Loucy (cell line): Measurements from ENCODE around the gene UBE2D2.
A peak's percentile ranks its signal among the peaks of the same experiment; 100 is the strongest.

ENCODE experiments used
- H2AFZ ChIP-seq: fragments of 200-600 bp; sonication (generic); 2 replicates; pipeline ENCODE4 v1.6.0; 2016; ENCODE audit warnings: antibody characterized with exemption, mild to moderate bottlenecking, low read length, moderate library complexity
- H3F3A ChIP-seq: fragments of 200-600 bp; 2 replicates; pipeline ENCODE4 v1.6.0; 2016; ENCODE audit warnings: antibody characterized with exemption, low read depth, mild to moderate bottlenecking
- H3K27me3 ChIP-seq: fragments of 200-600 bp; sonication (generic); 2 replicates; pipeline ENCODE4 v1.6.1; 2014; ENCODE audit warnings: low read length, mild to moderate bottlenecking; ENCODE audit not compliant: insufficient read depth, poor library complexity, severe bottlenecking
- H3K36me3 ChIP-seq: fragments of 200-600 bp; sonication (generic); 2 replicates; pipeline ENCODE4 v1.6.1; 2016; ENCODE audit warnings: low read length; ENCODE audit not compliant: insufficient read depth
- H3K4me1 ChIP-seq: fragments of 200-600 bp; sonication (generic); 2 replicates; pipeline ENCODE4 v1.5.1; 2014; ENCODE audit warnings: low read length, mild to moderate bottlenecking; ENCODE audit not compliant: insufficient read depth, poor library complexity, severe bottlenecking
- H3K4me2 ChIP-seq: fragments of 200-600 bp; sonication (generic); 2 replicates; pipeline ENCODE4 v1.6.0; 2014; ENCODE audit warnings: antibody characterized with exemption, low read length, low read depth, mild to moderate bottlenecking; ENCODE audit not compliant: poor library complexity, severe bottlenecking
- H3K4me3 ChIP-seq: fragments of 200-600 bp; sonication (generic); 2 replicates; pipeline ENCODE4 v1.5.1; 2014; ENCODE audit warnings: low read length, mild to moderate bottlenecking, mixed read lengths; ENCODE audit not compliant: poor library complexity, severe bottlenecking
- H3K79me2 ChIP-seq: fragments of 200-600 bp; sonication (generic); 2 replicates; pipeline ENCODE4 v1.6.1; 2014; ENCODE audit warnings: low read length; ENCODE audit not compliant: insufficient read depth
- H3K9ac ChIP-seq: fragments of 200-600 bp; sonication (generic); 2 replicates; pipeline ENCODE4 v1.6.0; 2014; ENCODE audit warnings: mild to moderate bottlenecking, low read depth, low read length, moderate library complexity; ENCODE audit not compliant: poor library complexity, severe bottlenecking
- H3K9me2 ChIP-seq: fragments of 200-600 bp; sonication (generic); replicated peaks from 2 replicates; pipeline ENCODE4 v1.6.1; 2016; ENCODE audit warnings: low read depth, low read length, mixed read lengths
- H3K9me3 ChIP-seq: fragments of 200-600 bp; sonication (generic); 2 replicates; pipeline ENCODE4 v1.6.1; 2014; ENCODE audit warnings: mild to moderate bottlenecking, antibody characterized with exemption, low read length, low read depth; ENCODE audit not compliant: insufficient read depth
- H4K20me1 ChIP-seq: fragments of 200-600 bp; sonication (generic); 2 replicates; pipeline ENCODE4 v1.6.0; 2014; ENCODE audit warnings: antibody characterized with exemption, low read length, mild to moderate bottlenecking; ENCODE audit not compliant: insufficient read depth, poor library complexity, severe bottlenecking
- CTCF ChIP-seq: fragments of 200-600 bp; sonication (generic); conservative IDR thresholded peaks from 2 replicates; pipeline ENCODE4 v1.5.1; 2014; ENCODE audit warnings: mild to moderate bottlenecking, antibody characterized with exemption, low read length
- EZH2phosphoT487 ChIP-seq: fragments of 200-600 bp; IDR thresholded peaks from 2 replicates; pipeline ENCODE4 v1.6.1; 2018; ENCODE audit warnings: antibody characterized with exemption, mild to moderate bottlenecking, moderate library complexity, borderline replicate concordance

The UBE2D2 gene

GRCh38 chr5:139666551-139666950 is 105.4 kb downstream of the UBE2D2 start:
- peak overlapping the region; percentile 98 for H3K4me2 ChIP-seq
- peaks cover 83% of the 10 kb centered on the region for H3K4me1 ChIP-seq
- no peaks in the 10 kb centered on the region for H3K9me3 ChIP-seq
- peaks cover 22% of the 10 kb centered on the region; the same call in 1 of the 2 replicates for H3K36me3 ChIP-seq
- no peak overlapping the region for H3K9ac ChIP-seq
- H3K79me2 ChIP-seq, result peaks cover 91% of the 10 kb centered on the region
- TF ChIP-seq EZH2phosphoT487 (no peak), CTCF (no peak)
- no peaks in the 10 kb centered on the region for H3K9me2 ChIP-seq
- peaks cover 7% of the 10 kb centered on the region for H3F3A ChIP-seq
- H3K4me3 ChIP-seq, result peak overlapping the region; percentile 70
- no peak overlapping the region for H2AFZ ChIP-seq
- H4K20me1 ChIP-seq, result peaks cover 78% of the 10 kb centered on the region
- no peaks in the 10 kb centered on the region for H3K27me3 ChIP-seq

- Histone ChIP-seq H3K4me3 (peak overlapping the region; percentile 70), H3F3A (peaks cover 10% of the 10 kb centered on the region), H3K4me2 (peak overlapping the region; percentile 98), H3K4me1 (peaks cover 83% of the 10 kb centered on the region), H3K9me3 (no peaks in the 10 kb centered on the region), H3K9me2 (no peaks in the 10 kb centered on the region), H3K36me3 (peaks cover 19% of the 10 kb centered on the region; the same call in 1 of the 2 replicates), H3K9ac (peak overlapping the region; percentile 76), H3K27me3 (no peaks in the 10 kb centered on the region), H3K79me2 (peaks cover 91% of the 10 kb centered on the region), H4K20me1 (peaks cover 78% of the 10 kb centered on the region), H2AFZ (no peak overlapping the region)
- TF ChIP-seq CTCF (no peak), EZH2phosphoT487 (no peak)
Observed at GRCh38 chr5:139667001-139667729, 106.0 kb downstream of the UBE2D2 start.

- H3K36me3 ChIP-seq, result peaks cover 14% of the 10 kb centered on the region; the same call in 1 of the 2 replicates
- H3K4me1 ChIP-seq, result peaks cover 83% of the 10 kb centered on the region
- H3K9me3 ChIP-seq, result no peaks in the 10 kb centered on the region
- no peak for TF ChIP-seq CTCF
- no peak for TF ChIP-seq EZH2phosphoT487
- peaks cover 78% of the 10 kb centered on the region for H4K20me1 ChIP-seq
- no peaks in the 10 kb centered on the region for H3K27me3 ChIP-seq
- H3F3A ChIP-seq, result peaks cover 10% of the 10 kb centered on the region
- H3K9me2 ChIP-seq, result no peaks in the 10 kb centered on the region
- H3K9ac ChIP-seq, result peak overlapping the region; percentile 76
- peak overlapping the region; percentile 98 for H3K4me2 ChIP-seq
- peaks cover 91% of the 10 kb centered on the region for H3K79me2 ChIP-seq
- no peak overlapping the region for H2AFZ ChIP-seq
- H3K4me3 ChIP-seq, result peak overlapping the region; percentile 70
Observed at GRCh38 chr5:139667730-139668063, 106.6 kb downstream of the UBE2D2 start.
